IPS-20b (cell line): ENCODE results near the gene CABLES2.

Experiments
- H3K27ac ChIP-seq: one replicate; pipeline ENCODE4 v1.5.1; 2013; ENCODE audit warnings: low read length
- H3K27me3 ChIP-seq: 2 replicates; pipeline ENCODE4 v1.6.1; 2013; ENCODE audit warnings: mild to moderate bottlenecking, low read length, inconsistent platforms; ENCODE audit not compliant: insufficient read depth
- H3K36me3 ChIP-seq: 2 replicates; pipeline ENCODE4 v1.6.1; 2013; ENCODE audit warnings: low read depth, mild to moderate bottlenecking, inconsistent platforms, low read length, moderate library complexity; ENCODE audit not compliant: insufficient read depth
- H3K4me1 ChIP-seq: 2 replicates; pipeline ENCODE4 v1.6.1; 2013; ENCODE audit warnings: mild to moderate bottlenecking, control low read depth, inconsistent platforms, low read length, moderate library complexity; ENCODE audit not compliant: insufficient read depth
- H3K4me3 ChIP-seq: 2 replicates; pipeline ENCODE4 v1.5.1; 2013; ENCODE audit warnings: mild to moderate bottlenecking, low read length, inconsistent platforms
- H3K9ac ChIP-seq: 2 replicates; pipeline ENCODE4 v1.6.1; 2013; ENCODE audit warnings: low read depth, mild to moderate bottlenecking, inconsistent platforms, low read length, moderate library complexity
- H3K9me3 ChIP-seq: 2 replicates; pipeline ENCODE4 v1.6.1; 2013; ENCODE audit warnings: mild to moderate bottlenecking, low read depth, low read length, inconsistent platforms; ENCODE audit not compliant: insufficient read depth

The CABLES2 gene

GRCh38 chr20:62339647-62340062 is 67.4 kb downstream of the CABLES2 start:
- Histone ChIP-seq H3K9ac (no peak overlapping the region), H3K27ac (no peak overlapping the region)

More at GRCh38 chr20:62339647-62340062, 67.4 kb downstream of the CABLES2 start:
- H3K9me3 ChIP-seq, result no peaks in the 10 kb centered on the region
- peaks cover 79% of the 10 kb centered on the region for H3K36me3 ChIP-seq
- no peaks in the 10 kb centered on the region for H3K27me3 ChIP-seq
- no peak overlapping the region for H3K4me3 ChIP-seq
- no peaks in the 10 kb centered on the region for H3K4me1 ChIP-seq
